NCI-H82 treated with DMSO at 0.1 percent for 48 hours (cell line): Measurements from ENCODE around the gene AFDN.
A peak's percentile ranks its signal among the peaks of the same experiment; 100 is the strongest.

ENCODE experiments used
- DNase-seq: peaks from one replicate; lab custom pipeline; 2025; ENCODE audit not compliant: unreplicated experiment; lab: John Stamatoyannopoulos, UW

AFDN gene

DNA sequence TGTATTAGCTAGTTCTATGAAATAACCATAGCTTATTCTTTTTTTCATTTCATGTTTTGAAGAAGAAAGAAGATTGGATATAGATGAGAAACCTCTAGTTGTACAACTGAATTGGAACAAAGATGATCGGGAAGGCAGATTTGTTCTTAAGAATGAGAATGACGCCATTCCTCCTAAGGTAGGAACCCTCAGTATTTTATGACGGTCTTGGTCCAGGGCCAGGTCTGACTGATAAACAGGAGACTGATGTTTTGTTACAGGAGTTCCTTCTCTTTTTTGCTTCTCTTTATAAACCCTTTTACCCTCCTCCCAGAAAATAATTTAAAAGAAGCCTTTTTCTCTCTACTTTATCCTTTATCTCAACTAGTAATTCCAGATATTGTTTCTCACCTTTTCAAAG lies 43.6 kb downstream of the AFDN start:
- DNase-seq, result no peak

DNA sequence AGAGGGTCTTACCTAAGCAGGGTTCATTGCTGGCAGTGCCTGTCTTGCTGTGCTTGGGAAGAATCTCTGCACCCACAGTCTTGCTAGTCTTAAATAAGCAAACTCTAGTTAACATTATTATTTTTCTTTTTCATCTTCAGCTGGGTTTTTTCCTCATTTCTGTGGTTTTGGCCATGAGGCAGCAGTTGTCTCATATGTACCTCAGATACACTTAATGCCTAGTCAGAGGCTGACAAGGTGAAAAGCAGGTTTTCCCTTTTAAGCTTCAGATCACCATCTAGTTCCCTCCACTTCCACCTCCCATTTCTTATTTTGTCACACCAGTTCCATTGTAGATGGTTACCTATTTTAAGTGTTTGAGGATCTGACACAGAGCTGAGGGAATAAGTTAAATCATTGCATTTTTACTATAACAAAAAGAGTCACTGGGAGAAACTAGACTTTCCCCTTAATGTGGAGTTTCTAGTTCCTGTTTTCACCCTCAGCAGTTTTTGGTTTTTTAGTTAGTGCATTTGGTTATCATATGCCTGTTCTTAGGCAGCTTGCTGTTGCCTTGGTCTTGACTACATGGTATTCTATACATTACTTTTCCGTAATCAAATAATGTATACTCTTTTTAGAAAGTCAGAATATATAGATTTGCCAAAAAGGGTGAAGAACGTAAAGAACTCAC lies 46.0 kb downstream of the AFDN start:
- DNase-seq, result no peak

DNA sequence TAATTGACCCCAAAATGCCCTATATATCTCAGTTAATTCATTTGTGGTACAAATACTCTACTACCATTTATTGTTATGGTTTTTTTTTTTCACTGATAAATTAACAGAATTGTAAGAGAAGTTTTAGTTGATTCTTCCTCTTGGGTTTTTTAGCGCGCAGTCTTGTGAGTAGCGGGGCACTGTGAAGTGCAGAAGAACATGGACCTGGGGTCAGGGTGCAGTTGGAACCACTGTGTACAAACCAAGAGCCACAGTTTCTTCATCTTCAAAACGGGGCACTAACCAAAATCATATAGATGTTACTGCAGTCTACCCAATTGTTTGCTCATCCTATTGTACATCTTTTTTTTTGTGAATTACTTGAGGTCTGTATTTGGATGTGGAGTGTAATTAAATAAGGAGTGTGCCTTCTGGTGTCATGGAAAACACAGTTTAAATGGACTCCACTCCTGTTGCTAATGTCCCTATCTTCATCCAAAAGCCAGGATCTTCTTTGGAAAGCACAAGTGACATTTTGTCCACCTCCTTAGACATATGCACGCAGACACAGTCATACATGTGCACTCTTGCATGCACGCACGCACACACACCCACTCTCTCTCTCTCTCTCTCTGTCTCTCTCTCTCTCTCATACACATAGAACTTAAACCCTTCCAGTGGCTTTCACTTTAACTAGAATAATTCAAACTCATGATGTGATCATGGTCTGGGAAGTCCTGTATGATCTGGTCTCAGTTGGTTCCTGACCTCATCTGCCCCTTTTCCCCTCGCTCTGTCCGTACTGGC lies 51.5 kb downstream of the AFDN start:
- DNase-seq, result no peak

DNA sequence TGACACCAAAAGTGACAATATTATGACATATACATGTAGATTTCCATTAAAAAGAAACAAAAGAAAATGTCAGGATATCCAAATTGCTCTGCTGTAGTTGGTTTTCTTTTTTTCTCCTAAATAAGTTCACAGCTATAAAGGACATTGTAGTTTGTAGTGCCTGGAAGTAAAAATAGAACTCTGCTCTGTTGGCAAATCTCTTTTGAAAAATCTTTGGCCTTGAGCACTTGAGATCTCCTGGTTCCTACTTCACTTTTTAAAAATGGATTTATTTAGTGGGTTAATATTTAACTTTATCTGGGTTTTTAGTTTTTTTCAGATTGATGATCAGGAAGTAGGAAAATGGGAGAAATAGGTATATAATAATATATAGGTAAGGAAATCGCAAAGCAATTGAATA lies 52.9 kb downstream of the AFDN start:
- no peak for DNase-seq

DNA sequence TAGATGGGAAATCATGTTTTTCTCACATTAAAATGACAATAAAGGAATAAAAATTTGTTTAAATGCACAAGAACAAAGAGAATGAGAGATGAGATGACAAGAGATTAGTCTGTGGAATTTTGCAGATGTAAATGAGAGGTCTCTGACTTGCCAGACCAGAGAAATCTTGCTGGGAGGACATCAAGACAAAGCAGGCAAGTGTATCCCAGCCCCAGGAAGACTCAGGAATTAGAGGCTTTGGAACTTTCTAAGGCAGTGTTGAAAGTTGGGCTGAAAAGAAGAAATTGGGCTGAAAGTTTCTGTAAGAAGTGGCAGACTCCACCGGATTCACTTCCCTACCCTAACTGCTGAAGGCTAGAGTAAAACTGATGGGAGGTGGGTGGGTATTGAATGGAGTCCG lies 54.6 kb downstream of the AFDN start:
- DNase-seq, result no peak

DNA sequence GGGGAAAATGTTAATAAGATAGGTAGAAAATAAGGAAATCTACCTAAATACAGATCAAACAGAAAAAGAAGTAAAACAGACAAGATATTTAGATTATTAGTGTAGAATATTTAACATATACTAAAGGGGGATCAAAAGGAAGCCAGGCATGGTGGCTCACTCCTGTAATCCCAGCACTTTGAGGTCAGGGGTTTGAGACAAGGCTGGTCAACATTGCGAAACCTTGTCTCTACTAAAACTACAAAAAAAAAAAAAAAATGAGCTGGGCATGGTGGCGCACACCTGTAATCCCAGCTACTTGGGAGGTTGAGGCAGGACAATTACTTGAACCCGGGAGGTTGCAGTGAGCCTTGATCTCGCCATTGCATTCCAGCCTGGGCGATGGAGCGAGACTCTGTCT lies 55.5 kb downstream of the AFDN start:
- no peak for DNase-seq

DNA sequence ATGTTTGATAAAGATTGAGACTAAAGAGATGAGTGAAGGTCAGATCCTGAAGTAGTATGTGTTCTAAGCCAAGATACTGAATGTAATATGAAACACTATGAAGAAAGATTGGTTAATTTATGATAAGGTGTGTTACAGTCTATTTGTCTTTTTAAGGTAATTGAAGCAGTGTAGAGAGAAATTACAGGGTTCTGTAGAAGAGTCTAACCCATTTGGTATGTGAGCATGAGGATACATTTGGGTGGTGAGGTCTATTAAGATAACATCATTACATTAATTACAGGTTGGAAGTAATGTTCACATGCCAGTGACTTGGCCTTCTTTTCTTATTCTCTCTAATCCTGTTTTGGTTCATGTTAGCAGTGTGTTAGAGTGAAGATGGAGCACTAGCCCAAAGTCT lies 61.4 kb downstream of the AFDN start:
- DNase-seq, result no peak

DNA sequence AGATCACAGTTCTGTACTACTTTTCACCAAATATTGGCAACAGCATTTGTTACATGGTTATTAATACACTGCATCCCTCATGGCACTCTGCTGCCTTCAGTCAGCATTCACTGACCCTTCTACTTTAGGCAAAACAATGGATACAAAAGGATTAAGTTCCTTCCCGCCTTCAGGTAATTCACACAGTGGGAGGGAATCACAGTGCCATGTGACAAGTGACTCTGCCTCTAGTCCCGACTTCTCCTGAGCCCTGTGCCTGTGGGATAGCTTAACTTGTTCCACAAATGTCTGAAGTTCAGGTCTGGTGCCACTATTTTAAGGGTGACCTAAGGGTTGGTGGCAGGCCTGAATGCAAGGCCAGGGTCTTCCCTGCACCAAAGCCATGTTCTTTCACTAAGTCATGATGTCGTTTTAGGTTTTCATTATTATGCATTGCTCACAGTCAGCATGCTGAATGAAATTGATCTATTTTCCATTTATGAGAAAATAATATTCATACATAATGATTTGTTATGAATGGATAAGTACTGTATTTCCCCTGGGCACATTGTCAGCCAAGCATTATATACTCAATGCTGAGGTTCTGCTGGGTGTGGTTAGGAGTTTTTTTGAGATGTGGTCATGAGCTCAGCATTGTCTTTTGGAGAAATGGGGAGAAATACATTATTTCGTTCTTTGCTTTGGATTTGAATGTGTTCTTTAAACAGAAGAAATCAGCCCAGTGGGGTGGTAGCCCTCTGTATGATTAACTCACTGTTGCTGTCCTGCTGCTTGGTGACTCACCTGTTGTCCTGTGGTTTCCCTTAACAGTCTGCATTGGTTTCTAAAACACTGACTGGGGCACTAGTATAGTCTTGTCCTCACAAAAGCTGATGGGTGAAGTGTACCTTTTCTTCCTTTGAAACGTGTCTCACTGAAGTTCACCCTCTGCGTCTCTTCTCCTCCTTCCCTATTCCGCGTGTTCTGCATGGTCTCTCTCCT lies 66.4 kb downstream of the AFDN start:
- DNase-seq, result no peak

DNA sequence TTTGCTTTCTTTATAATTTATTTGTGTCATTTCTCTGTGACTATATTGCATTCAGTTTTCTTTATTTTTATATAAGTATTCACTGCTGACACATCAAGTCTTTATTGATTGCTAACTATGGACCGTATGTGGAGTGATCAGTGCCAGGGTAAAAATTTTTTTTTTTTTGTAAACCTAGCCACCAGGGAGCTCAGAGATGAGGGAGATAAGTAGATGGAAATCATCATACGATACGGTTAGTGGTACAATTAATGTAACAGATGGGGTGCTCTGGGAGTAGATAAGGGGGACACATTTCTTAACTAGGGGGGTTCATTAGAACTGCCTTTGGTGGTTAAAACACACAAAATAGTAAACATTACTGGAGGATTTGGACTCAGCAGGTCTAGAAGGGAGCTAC lies 68.3 kb downstream of the AFDN start:
- no peak for DNase-seq

DNA sequence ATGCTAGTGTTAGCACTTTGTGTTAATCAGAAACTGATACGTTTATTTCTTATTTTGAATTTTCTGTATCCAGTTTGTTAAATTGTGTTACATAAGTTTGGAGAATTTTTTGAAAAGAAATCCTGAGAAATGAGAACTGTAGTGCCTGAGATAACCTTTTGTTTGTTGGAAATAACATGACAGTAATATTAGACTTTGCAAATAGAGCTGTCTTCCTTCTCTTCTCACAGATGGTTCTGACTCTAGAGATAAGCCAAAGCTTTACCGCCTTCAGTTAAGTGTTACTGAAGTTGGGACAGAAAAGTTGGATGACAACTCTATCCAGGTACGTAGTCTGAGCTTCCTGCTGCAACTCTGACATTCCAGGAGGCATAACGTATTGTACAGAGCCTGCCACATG lies 69.9 kb downstream of the AFDN start:
- no peak for DNase-seq

DNA sequence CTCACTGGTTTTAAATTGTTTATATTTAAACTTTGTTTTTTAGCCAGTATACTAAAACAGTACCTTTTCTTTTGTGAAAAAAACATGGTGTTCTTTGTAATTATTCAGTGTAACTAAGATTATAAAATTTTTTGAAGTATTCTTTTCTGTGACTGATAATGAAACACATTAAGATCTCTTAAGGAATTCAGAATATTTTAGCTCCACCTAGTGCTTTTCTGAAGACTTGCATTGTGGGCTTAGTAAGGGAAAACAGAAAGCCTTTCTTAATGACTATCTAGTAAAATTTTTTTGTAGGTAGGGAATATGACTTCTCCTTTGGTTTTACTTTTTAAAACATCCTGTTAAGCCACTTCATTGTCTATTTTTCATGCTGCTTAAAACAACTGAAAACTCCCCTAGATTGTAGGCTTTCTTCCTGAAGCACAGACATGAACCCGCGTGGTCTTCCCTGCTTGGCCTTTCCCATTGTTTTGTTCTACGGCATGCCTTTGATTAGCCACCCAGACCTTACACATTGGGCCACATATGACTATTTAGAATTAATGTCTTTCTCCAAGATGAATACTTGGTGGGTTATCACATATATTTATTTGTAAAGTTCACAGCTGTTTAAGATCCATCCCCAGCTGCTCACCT lies 72.1 kb downstream of the AFDN start:
- DNase-seq, result peak; percentile 15

DNA sequence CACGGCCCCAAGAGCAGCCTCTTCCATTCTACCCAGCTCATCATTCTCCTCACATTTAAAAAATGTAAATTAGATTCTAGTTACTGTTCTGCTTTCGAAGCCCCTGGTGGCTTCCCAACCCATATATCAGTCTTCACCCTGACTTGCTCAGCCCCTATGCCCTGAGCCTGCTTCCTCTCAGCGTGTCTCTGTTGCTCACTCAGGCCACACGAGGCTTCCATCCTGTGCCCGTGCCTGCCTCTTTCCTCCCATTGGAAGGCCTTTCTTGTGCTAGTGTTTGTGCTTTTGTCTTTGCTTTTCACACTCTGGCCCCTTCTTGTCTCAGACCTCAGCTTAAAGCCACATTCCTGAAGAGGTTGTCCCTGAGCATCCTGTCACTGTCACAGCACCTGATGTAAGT lies 78.1 kb downstream of the AFDN start:
- DNase-seq, result no peak

DNA sequence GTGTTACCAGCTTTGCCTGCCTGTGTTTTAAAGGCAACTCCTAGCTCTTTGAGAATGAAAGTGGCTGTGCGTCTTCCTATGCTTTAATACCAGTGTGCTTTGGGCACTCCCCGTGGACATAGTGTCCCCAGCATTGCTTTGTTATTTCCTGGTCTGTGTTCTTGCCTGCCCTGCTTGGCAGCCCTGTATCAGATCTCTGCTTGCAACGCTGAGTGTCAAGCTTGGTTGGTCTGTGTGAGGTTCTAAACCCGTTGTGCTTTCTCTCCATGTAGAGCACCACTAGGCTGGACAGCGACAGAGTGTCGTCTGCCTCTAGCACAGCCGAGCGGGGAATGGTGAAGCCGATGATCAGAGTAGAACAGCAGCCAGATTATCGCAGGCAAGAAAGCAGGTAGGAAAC lies 80.2 kb downstream of the AFDN start:
- DNase-seq, result no peak

DNA sequence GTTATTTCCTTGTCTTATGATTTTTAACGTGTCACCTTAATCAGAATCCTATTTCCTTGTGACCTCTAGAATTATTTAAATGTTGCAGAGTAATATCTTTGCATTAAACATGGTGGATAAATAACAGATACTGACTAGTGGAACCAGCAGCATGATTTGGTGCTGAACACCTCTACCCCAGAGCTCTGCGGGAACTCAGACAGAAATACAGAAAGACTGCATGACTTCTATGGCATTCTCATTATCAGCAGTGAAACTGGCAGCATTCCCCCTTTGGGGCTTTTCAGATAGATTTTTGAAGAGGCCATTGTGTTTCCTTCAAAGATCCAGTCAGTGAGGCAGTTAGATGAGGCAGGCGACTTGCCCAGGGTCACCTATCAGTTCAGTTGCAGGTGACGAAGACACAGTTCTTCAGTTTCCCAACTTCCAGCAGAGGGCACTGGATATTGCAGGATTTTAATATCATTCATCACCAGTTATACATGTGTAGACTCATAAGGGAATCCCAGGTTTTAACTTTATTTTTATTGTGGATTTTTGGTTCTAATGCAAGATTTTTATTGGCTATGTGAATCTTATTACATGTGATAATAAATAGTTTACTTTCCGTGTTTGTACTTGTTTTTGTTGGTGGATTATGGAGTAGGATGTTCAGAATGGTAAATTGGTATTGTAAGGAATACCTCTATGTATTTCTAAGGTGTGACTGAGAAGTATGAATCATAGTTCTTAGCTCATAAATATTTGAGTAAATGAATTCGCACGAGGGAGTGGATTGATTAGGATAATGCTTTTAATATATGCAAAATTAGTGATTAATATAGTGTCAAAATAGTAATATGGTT lies 81.3 kb downstream of the AFDN start:
- no peak for DNase-seq

DNA sequence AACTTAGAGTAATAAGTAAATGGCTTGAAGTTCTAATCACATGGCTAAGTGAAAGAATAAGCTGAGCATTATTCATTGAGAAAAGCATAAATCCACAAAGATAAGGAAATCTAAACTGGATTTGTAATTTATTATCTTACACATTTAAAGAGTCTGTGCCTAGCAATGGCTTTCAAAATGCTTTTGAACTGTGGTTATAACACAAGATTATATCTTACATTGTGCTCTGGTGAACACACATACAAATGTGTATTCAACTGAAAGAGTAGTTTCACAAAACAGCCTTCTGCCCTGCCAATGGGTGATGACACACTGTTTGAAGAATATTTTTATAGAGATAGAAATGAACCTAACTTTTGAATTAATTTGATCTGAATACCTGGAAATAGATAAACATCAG lies 83.3 kb downstream of the AFDN start:
- no peak for DNase-seq

DNA sequence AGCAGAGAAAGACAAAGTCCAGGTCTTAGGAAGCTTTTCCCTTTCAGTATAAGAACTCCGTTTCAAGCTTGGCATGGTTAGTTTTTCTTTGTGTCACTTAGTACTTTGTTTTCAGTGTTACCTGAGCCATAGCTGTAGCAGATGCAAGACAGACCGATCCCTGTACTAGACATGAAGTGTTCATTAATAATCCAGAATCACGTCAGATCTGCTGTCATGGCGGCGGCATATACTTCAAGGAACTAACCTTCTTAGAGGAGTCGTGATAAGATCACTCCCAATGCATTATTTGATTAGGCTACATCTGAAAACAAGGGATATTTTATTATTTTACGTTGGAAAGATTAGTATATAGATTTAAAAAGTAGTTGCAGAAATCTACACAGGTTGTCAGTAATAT lies 83.9 kb downstream of the AFDN start:
- DNase-seq, result no peak

DNA sequence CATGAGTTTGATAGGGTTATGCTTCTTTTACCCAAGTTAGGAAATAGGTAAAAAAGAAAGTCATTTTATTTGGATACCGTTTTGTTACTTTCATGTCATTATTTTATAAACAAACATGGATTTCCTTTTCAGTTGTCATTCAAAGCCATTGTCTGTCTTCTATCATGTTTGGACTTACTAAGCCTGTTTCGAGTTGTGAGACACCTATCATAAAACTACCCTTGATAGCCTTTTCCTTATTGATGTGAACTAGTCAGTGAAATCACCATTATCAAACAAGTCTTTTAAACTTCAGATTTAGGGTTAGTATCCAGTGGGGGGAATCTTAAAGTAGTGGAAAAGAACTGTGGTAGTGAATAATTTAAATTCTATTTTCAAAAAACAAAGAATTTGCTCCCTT lies 85.8 kb downstream of the AFDN start:
- no peak for DNase-seq

DNA sequence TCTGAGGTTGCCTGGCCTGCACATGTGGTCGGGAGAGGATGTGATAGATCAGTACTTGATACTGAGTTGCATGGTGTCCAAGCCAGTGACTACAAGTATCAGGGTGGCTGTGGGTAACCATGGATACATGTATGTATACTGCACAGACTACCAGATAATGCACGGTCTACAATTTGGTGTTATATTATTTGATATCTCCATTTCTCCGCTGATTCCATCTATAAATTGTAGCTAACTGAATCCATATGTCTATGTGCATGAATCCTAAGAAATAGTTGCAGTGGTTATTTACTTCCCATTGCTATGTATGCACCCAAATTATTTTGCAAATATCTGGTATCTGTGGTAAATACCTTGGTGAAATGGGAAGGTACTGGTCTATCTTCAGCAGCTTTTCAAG lies 87.0 kb downstream of the AFDN start:
- no peak for DNase-seq

DNA sequence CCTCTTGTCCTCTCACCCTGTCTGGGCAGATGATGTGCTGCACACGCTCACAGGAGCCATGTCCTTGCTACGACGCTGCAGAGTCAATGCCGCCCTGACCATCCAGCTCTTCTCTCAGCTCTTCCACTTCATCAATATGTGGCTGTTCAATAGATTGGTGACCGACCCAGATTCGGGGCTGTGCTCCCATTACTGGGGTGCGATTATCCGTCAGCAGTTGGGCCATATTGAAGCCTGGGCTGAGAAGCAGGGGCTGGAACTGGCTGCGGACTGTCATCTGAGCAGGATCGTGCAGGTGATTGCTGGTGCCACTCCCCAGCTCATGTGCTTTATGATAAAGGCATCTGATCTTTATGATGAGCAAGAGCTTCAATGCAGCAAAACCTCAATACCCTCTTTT lies 88.4 kb downstream of the AFDN start:
- no peak for DNase-seq

DNA sequence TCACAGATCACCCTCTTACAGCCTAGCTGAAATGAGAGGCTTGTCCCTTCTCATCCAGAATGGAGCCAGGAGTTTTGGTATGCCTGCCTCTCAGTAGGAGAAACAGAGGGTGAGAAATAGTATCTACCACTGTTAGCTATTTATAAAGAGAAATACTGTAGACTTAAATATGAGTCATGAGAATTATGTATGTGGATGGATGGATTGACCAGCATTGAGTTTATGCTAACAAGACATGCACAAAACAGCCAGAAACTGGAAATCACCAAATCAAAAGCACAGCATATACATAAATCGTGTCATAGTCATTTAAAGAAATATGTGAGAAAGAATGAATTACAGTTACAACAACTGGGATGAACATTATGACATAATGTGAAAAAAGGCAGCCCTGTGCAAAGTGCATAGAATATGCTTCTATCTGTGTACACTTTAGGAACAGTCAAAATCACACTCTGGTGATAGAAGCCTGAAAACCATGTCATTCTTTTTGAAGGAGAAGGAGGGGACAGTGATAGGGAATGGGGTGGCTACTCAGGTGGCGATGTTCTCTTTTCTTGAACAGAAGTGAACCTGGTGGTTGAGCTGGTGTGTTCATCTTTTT lies 90.9 kb downstream of the AFDN start:
- DNase-seq, result no peak
